B cell (primary cell): ENCODE results near the gene TALDO1.

ENCODE experiments used
- EZH2 ChIP-seq: IDR thresholded peaks from 2 replicates; pipeline ENCODE4 v1.6.1; 2012; ENCODE audit warnings: borderline replicate concordance, low read depth, mild to moderate bottlenecking, moderate library complexity, low read length; ENCODE audit not compliant: insufficient read depth, poor library complexity, severe bottlenecking
- TF ChIP-seq, protein P1 (sequence below): fragments of 200-600 bp; IDR thresholded peaks from one replicate; pipeline ENCODE4 v1.8.0; 2022; ENCODE audit warnings: antibody characterized with exemption, mild to moderate bottlenecking

DNA sequence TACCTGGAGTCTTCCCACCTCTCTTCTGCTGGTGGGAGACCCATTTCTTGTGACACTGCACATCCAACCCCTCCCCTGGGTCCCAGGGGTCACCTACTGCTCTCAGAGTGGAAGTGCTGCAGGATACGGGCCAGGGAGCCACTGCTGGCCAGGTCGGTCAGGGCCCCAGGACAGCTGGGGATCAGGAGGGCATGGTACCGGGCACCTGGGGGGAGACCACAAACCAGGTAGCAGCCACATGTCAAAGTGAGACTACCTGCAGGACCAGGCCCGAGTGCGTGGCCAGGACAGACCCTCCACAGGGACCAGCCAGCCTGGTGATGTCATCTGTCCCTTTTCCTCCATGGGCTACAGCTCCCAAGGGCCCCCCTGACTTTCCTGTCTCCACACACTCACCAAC lies 26.2 kb downstream of the TALDO1 start:
- TF ChIP-seq, protein P1, sequence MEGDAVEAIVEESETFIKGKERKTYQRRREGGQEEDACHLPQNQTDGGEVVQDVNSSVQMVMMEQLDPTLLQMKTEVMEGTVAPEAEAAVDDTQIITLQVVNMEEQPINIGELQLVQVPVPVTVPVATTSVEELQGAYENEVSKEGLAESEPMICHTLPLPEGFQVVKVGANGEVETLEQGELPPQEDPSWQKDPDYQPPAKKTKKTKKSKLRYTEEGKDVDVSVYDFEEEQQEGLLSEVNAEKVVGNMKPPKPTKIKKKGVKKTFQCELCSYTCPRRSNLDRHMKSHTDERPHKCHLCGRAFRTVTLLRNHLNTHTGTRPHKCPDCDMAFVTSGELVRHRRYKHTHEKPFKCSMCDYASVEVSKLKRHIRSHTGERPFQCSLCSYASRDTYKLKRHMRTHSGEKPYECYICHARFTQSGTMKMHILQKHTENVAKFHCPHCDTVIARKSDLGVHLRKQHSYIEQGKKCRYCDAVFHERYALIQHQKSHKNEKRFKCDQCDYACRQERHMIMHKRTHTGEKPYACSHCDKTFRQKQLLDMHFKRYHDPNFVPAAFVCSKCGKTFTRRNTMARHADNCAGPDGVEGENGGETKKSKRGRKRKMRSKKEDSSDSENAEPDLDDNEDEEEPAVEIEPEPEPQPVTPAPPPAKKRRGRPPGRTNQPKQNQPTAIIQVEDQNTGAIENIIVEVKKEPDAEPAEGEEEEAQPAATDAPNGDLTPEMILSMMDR: no peak
- no peak for TF ChIP-seq EZH2
